WTC11 (cell line): ENCODE measurements around the gene ITPR2. TPM values are rescaled to one million over a fixed set of nuclear protein-coding genes. Genes with fewer than 3 reads are reported as not detected.

ENCODE experiments used
- ATAC-seq: fragments of 200-7000 bp; cut with Tn5 transposase; 2 replicates; pipeline ENCODE4 v1.10.0; 2021; ENCODE audit warnings: mild to moderate bottlenecking, moderate library complexity
- CTCF ChIA-PET: fragments of 300-600 bp; sonication (Branson Sonifier 250); formaldehyde crosslinking; loops from one replicate; lab custom pipeline; 2021; ENCODE audit warnings: antibody characterized with exemption; lab: Charles Lee
- POLR2A ChIA-PET: fragments of 350-600 bp; sonication (Branson Sonifier 250); formaldehyde crosslinking; loops from one replicate; lab custom pipeline; 2021; ENCODE audit warnings: antibody characterized with exemption; lab: Charles Lee
- DNase-seq: peaks from one replicate; pipeline ENCODE4 v3.0.0; 2021; ENCODE audit warnings: low spot score
- H3K27ac Mint-ChIP-seq: 2 replicates; pipeline ENCODE4 v1.8.0; 2021; ENCODE audit warnings: mixed read lengths
- H3K27me3 Mint-ChIP-seq: 2 replicates; pipeline ENCODE4 v1.8.0; 2021; ENCODE audit warnings: low read depth, mild to moderate bottlenecking, moderate library complexity, mixed read lengths
- H3K36me3 Mint-ChIP-seq: 2 replicates; pipeline ENCODE4 v1.8.0; 2021; ENCODE audit warnings: mixed read lengths
- H3K4me1 Mint-ChIP-seq: 2 replicates; pipeline ENCODE4 v1.8.0; 2022; ENCODE audit warnings: mixed read lengths
- H3K4me3 Mint-ChIP-seq: 2 replicates; pipeline ENCODE4 v1.8.0; 2021; ENCODE audit warnings: mild to moderate bottlenecking, moderate library complexity, mixed read lengths
- H3K9me3 Mint-ChIP-seq: 2 replicates; pipeline ENCODE4 v1.8.0; 2021; ENCODE audit warnings: mixed read lengths
- CREM ChIP-seq: sonication (generic); formaldehyde crosslinking; IDR thresholded peaks from 2 replicates; pipeline ENCODE4 v1.8.1; 2022; ENCODE audit warnings: mild to moderate bottlenecking, missing genetic modification reagents, moderate library complexity
- ESRRA ChIP-seq: sonication (generic); formaldehyde crosslinking; IDR thresholded peaks from 2 replicates; pipeline ENCODE4 v1.8.1; 2022; ENCODE audit warnings: mild to moderate bottlenecking, missing genetic modification reagents, borderline replicate concordance
- JAZF1 ChIP-seq: fragments of 250-450 bp; sonication (Bioruptor Pico); IDR thresholded peaks from 2 replicates; pipeline ENCODE4 v1.9.0; 2021; ENCODE audit warnings: moderate library complexity, mild to moderate bottlenecking, inconsistent platforms
- OVOL2 ChIP-seq: fragments of 250-450 bp; sonication (Bioruptor Pico); IDR thresholded peaks from 2 replicates; pipeline ENCODE4 v1.9.0; 2021; ENCODE audit warnings: mild to moderate bottlenecking, borderline replicate concordance
- PRRX2 ChIP-seq: fragments of 250-450 bp; sonication (Bioruptor Pico); IDR thresholded peaks from 2 replicates; pipeline ENCODE4 v1.8.0; 2021; ENCODE audit warnings: mild to moderate bottlenecking
- RELA ChIP-seq: sonication (generic); formaldehyde crosslinking; IDR thresholded peaks from 2 replicates; pipeline ENCODE4 v1.8.1; 2022; ENCODE audit warnings: missing genetic modification reagents, mild to moderate bottlenecking, borderline replicate concordance
- TCF7 ChIP-seq: sonication (generic); formaldehyde crosslinking; IDR thresholded peaks from 2 replicates; pipeline ENCODE4 v1.8.0; 2022; ENCODE audit warnings: mild to moderate bottlenecking, low read depth, missing genetic modification reagents, moderate library complexity
- TP53 ChIP-seq: sonication (generic); formaldehyde crosslinking; IDR thresholded peaks from 2 replicates; pipeline ENCODE4 v1.8.1; 2023; ENCODE audit warnings: mild to moderate bottlenecking, missing genetic modification reagents
- ZNF121 ChIP-seq: sonication (generic); formaldehyde crosslinking; IDR thresholded peaks from 2 replicates; pipeline ENCODE4 v1.8.0; 2023; ENCODE audit warnings: missing genetic modification reagents
- ZNF232 ChIP-seq: sonication (generic); formaldehyde crosslinking; IDR thresholded peaks from 2 replicates; pipeline ENCODE4 v1.8.0; 2022; ENCODE audit warnings: mild to moderate bottlenecking, missing genetic modification reagents
- ZNF671 ChIP-seq: fragments of 250-450 bp; sonication (Bioruptor Pico); IDR thresholded peaks from 2 replicates; pipeline ENCODE4 v1.8.0; 2021; ENCODE audit warnings: mild to moderate bottlenecking
- total RNA-seq: library from RNA; stranded (reverse); gene quantifications from 3 replicates; pipeline ENCODE4 v1.2.3, GENCODE V29; 2021
- TF ChIP-seq, protein P1 (sequence below): sonication (generic); formaldehyde crosslinking; IDR thresholded peaks from 2 replicates; pipeline ENCODE4 v1.8.0; 2023; ENCODE audit warnings: mild to moderate bottlenecking, missing genetic modification reagents
- TF ChIP-seq, protein P2 (sequence below): fragments of 200-600 bp; IDR thresholded peaks from 2 replicates; pipeline ENCODE4 v1.8.0; 2022; ENCODE audit warnings: antibody characterized with exemption
- TF ChIP-seq, protein P3 (sequence below): fragments of 250-450 bp; sonication (Bioruptor Pico); conservative IDR thresholded peaks from 2 replicates; pipeline ENCODE4 v1.9.0; 2021; ENCODE audit warnings: mild to moderate bottlenecking
- TF ChIP-seq, protein P4 (sequence below): sonication (generic); formaldehyde crosslinking; conservative IDR thresholded peaks from 2 replicates; pipeline ENCODE4 v1.8.1; 2022; ENCODE audit warnings: mild to moderate bottlenecking, missing genetic modification reagents
- TF ChIP-seq, protein P5 (sequence below): sonication (generic); formaldehyde crosslinking; IDR thresholded peaks from 2 replicates; pipeline ENCODE4 v1.8.1; 2023; ENCODE audit warnings: mild to moderate bottlenecking, missing genetic modification reagents, borderline replicate concordance
- TF ChIP-seq, protein P6 (sequence below): sonication (generic); formaldehyde crosslinking; IDR thresholded peaks from 2 replicates; pipeline ENCODE4 v1.8.0; 2022; ENCODE audit warnings: mild to moderate bottlenecking, missing genetic modification reagents

Gene ITPR2
- total RNA-seq, 1 experiment from 2014 or later, result 50.7 TPM

DNA sequence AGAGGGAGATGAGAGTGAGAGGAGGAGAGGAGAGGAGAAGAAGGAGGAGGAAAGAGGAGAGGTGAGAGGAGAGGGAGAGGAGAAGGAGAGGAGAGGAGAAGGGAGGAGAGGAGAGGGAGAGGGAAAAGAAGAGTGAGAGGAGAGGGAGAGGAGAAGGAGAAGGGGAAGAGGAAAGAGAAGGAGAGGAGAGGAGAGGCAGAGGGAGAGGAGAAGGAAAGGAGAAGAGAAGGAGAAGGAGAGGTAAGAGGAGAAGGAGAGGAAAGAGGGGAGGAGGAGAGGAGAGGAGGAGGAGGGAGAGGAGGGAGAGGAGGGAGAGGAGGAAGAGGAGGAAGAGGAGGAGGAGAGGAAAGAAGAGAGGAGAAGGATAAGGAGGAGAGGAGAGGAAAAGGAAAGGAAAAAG lies 266.8 kb downstream of the ITPR2 start (continued):
- TF ChIP-seq, protein P1, sequence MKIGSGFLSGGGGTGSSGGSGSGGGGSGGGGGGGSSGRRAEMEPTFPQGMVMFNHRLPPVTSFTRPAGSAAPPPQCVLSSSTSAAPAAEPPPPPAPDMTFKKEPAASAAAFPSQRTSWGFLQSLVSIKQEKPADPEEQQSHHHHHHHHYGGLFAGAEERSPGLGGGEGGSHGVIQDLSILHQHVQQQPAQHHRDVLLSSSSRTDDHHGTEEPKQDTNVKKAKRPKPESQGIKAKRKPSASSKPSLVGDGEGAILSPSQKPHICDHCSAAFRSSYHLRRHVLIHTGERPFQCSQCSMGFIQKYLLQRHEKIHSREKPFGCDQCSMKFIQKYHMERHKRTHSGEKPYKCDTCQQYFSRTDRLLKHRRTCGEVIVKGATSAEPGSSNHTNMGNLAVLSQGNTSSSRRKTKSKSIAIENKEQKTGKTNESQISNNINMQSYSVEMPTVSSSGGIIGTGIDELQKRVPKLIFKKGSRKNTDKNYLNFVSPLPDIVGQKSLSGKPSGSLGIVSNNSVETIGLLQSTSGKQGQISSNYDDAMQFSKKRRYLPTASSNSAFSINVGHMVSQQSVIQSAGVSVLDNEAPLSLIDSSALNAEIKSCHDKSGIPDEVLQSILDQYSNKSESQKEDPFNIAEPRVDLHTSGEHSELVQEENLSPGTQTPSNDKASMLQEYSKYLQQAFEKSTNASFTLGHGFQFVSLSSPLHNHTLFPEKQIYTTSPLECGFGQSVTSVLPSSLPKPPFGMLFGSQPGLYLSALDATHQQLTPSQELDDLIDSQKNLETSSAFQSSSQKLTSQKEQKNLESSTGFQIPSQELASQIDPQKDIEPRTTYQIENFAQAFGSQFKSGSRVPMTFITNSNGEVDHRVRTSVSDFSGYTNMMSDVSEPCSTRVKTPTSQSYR (CRISPR knock-in tag), result no peak
- TF ChIP-seq, protein P2, sequence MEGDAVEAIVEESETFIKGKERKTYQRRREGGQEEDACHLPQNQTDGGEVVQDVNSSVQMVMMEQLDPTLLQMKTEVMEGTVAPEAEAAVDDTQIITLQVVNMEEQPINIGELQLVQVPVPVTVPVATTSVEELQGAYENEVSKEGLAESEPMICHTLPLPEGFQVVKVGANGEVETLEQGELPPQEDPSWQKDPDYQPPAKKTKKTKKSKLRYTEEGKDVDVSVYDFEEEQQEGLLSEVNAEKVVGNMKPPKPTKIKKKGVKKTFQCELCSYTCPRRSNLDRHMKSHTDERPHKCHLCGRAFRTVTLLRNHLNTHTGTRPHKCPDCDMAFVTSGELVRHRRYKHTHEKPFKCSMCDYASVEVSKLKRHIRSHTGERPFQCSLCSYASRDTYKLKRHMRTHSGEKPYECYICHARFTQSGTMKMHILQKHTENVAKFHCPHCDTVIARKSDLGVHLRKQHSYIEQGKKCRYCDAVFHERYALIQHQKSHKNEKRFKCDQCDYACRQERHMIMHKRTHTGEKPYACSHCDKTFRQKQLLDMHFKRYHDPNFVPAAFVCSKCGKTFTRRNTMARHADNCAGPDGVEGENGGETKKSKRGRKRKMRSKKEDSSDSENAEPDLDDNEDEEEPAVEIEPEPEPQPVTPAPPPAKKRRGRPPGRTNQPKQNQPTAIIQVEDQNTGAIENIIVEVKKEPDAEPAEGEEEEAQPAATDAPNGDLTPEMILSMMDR, result no peak

DNA sequence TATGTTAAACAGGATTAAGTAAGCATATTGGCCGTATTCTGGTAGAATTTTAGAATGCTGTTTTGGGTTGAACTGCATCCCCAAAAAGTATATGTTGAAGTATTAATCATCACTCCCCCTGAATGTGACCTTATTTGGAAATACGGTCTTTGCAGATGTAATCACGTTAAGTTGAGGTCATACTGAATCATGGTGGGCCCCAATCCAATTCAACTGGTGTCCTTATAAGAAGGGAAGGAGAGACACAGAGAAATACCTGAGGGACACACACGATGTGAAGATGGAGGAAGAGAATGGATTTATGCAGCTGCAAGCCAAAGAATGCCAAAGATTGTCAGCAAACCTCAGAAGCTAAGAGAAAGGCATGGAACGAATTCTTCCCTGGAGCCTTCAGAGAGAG lies 268.6 kb downstream of the ITPR2 start:
- ATAC-seq (no peak), DNase-seq (no peak)
- Mint-ChIP-seq H3K4me3 (no peak overlapping the region), H3K36me3 (0 out of 2 replicates have a peak, but pooled peaks cover 5% of the 10 kb centered on the region), H3K27me3 (no peaks in the 10 kb centered on the region)
- POLR2A ChIA-PET, result no interaction called here
- no peak for TF ChIP-seq ESRRA
- no peak for TF ChIP-seq TP53 (CRISPR knock-in tag)
- no peak for TF ChIP-seq ZNF232
- TF ChIP-seq, protein P1 (CRISPR knock-in tag), result no peak
- TF ChIP-seq, protein P3, sequence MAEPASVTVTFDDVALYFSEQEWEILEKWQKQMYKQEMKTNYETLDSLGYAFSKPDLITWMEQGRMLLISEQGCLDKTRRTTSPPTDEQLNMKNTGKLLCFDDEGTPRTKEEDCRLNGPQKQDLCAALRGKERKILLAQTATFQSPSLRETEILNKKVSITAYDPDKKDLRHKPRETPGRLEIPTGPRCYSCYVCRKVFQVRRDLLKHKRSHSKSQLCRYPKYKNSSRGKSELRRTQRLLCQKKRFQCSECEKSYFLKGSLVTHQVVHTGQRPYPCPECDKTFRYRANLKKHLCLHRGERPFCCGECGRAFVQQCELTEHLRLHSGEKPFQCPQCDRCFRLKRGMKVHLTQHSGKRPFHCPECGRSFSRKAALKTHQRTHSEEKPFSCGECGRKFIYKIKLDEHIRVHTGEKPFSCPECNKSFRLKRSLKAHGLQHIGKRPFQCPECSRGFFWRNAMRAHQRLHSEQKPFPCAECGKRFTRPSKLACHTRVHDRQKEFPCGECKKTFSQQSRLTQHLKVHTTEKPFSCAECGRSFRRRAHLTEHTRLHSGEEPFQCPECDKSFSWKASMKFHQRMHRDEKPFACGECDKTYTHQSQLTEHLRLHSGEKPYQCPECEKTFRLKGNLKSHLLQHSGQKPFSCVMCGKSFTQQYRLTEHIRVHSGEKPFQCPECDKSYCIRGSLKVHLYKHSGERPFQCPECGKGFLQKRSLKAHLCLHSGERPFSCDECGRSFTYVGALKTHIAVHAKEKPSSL (CRISPR knock-in tag), result no peak
- TF ChIP-seq, all 79 proteins: peak for 0
- no peaks in the 10 kb centered on the region for H3K9me3 Mint-ChIP-seq
- H3K4me1 Mint-ChIP-seq, result peaks cover 8% of the 10 kb centered on the region
- no peak overlapping the region for H3K27ac Mint-ChIP-seq
- CTCF ChIA-PET, result no interaction called here

DNA sequence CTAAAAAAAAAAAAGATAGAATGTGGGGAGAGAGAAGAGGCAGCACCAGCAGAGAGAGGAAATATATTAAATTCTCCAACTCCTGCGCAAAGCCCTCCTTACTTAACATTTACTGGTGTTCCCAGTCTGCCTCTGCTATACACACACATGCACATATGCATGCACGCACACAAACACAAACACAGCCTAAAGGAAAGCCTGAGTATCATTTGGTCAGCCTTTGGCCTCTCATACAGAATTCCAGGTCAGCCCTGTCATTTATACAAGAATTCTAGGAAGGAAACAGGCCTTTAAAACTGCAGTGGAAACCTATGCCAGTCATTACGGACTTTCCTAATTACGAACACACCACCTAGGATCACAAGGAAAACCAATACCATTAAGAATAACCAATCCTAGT lies 269.4 kb downstream of the ITPR2 start:
- CTCF ChIA-PET, result no interaction called here
- Mint-ChIP-seq H3K27ac (no peak overlapping the region), H3K36me3 (0 out of 2 replicates have a peak, but pooled peaks cover 5% of the 10 kb centered on the region), H3K4me3 (no peak overlapping the region), H3K4me1 (peaks cover 8% of the 10 kb centered on the region), H3K9me3 (no peaks in the 10 kb centered on the region), H3K27me3 (no peaks in the 10 kb centered on the region)
- POLR2A ChIA-PET, result no interaction called here
- no peak for ATAC-seq
- DNase-seq, result no peak
- TF ChIP-seq, protein P4, sequence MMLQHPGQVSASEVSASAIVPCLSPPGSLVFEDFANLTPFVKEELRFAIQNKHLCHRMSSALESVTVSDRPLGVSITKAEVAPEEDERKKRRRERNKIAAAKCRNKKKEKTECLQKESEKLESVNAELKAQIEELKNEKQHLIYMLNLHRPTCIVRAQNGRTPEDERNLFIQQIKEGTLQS (CRISPR knock-in tag), result no peak
- no peak for TF ChIP-seq CREM
- TF ChIP-seq OVOL2 (CRISPR knock-in tag), result no peak
- TF ChIP-seq TCF7 (CRISPR knock-in tag), result no peak
- TF ChIP-seq ZNF121 (CRISPR knock-in tag), result no peak
- TF ChIP-seq, protein P5, sequence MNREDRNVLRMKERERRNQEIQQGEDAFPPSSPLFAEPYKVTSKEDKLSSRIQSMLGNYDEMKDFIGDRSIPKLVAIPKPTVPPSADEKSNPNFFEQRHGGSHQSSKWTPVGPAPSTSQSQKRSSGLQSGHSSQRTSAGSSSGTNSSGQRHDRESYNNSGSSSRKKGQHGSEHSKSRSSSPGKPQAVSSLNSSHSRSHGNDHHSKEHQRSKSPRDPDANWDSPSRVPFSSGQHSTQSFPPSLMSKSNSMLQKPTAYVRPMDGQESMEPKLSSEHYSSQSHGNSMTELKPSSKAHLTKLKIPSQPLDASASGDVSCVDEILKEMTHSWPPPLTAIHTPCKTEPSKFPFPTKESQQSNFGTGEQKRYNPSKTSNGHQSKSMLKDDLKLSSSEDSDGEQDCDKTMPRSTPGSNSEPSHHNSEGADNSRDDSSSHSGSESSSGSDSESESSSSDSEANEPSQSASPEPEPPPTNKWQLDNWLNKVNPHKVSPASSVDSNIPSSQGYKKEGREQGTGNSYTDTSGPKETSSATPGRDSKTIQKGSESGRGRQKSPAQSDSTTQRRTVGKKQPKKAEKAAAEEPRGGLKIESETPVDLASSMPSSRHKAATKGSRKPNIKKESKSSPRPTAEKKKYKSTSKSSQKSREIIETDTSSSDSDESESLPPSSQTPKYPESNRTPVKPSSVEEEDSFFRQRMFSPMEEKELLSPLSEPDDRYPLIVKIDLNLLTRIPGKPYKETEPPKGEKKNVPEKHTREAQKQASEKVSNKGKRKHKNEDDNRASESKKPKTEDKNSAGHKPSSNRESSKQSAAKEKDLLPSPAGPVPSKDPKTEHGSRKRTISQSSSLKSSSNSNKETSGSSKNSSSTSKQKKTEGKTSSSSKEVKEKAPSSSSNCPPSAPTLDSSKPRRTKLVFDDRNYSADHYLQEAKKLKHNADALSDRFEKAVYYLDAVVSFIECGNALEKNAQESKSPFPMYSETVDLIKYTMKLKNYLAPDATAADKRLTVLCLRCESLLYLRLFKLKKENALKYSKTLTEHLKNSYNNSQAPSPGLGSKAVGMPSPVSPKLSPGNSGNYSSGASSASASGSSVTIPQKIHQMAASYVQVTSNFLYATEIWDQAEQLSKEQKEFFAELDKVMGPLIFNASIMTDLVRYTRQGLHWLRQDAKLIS (CRISPR knock-in tag), result no peak
- no peak for TF ChIP-seq PRRX2
- TF ChIP-seq RELA (CRISPR knock-in tag), result no peak
- TF ChIP-seq ZNF671 (CRISPR knock-in tag), result no peak
- TF ChIP-seq, protein P6, sequence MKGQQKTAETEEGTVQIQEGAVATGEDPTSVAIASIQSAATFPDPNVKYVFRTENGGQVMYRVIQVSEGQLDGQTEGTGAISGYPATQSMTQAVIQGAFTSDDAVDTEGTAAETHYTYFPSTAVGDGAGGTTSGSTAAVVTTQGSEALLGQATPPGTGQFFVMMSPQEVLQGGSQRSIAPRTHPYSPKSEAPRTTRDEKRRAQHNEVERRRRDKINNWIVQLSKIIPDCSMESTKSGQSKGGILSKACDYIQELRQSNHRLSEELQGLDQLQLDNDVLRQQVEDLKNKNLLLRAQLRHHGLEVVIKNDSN (CRISPR knock-in tag), result no peak
- no peak for TF ChIP-seq JAZF1 (CRISPR knock-in tag)
